ENCODE measurements around the gene OR4F3. TPM values are rescaled to one million over a fixed set of nuclear protein-coding genes. Genes with fewer than 3 reads are reported as not detected.
"Not testable (repeated sequence)": the region's sequence is repeated elsewhere in the genome, so short reads cannot be mapped to it uniquely, and the experiment has no call there.

The OR4F3 gene
- not detected in 2 replicates for total RNA-seq

GRCh38 chr5:181366968-181367367 is at the start of gene OR4F3:
OR4F3 (plus strand) TSS chr5:181367268.
- H3K36me3 ChIP-seq (ENCODE audit: control insufficient read depth, insufficient read depth, low read length); DNase-seq (ENCODE audit: low read depth); H3K4me3 ChIP-seq (ENCODE audit: low read depth, low read length); H3K27me3 ChIP-seq (ENCODE audit: control insufficient read depth, insufficient read depth, low read length); FAIRE-seq: not testable (repeated sequence)

Other genes starting within 250 kb of the OR4F3 start
- gene OR2V1, start 236.1 kb upstream of the OR4F3 start, total RNA-seq, result not detected in 2 replicates
- not detected in 2 replicates for gene OR2V2, start 219.7 kb upstream of the OR4F3 start, total RNA-seq
- gene TRIM7, start 162.1 kb upstream of the OR4F3 start, total RNA-seq, result 20.8 and 35.7 TPM in 2 replicates
- 10.3 and 26.0 TPM in 2 replicates for gene TRIM41, start 144.0 kb upstream of the OR4F3 start, total RNA-seq
- gene RACK1, start 123.4 kb upstream of the OR4F3 start, total RNA-seq, result 5,806 and 7,283 TPM in 2 replicates
- 1.3 and 2.2 TPM in 2 replicates for gene TRIM52, start 106.1 kb upstream of the OR4F3 start, total RNA-seq